GM21528 (cell line): ENCODE measurements around the gene LAMA2.
"Not testable (repeated sequence)": the region's sequence is repeated elsewhere in the genome, so short reads cannot be mapped to it uniquely, and the experiment has no call there.

Experiments
- ATAC-seq: cut with Tn5 transposase; IDR thresholded peaks from one replicate; pipeline ENCODE4 v1.9.1; 2021; ENCODE audit warnings: mild to moderate bottlenecking, moderate library complexity; ENCODE audit not compliant: unreplicated experiment, low FRiP score

LAMA2 gene

GRCh38 chr6:129112591-129112990 is 229.7 kb downstream of the LAMA2 start:
- no peak for ATAC-seq

DNA sequence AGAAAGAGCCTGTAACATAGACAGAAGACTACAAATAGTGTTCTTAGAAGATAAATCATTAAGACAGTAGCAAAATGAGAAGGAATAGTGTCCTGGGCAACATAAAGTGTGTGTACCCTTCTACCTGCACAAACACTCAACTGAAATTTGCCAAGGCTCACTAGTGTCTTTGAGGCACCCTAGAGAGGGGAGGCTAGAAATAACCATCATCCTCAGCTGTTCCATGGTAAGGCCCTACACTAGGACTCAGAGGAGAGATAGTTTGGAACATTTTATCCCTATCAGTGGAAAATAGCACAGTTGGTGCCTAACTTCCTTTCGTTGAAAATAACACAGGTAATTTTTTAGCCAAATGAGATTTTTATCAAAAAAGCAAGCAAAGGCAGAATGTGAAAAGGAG is 230.7 kb downstream of the LAMA2 start:
- no peak for ATAC-seq

GRCh38 chr6:129114636-129115391 is 231.9 kb downstream of the LAMA2 start:
- ATAC-seq = no peak

DNA sequence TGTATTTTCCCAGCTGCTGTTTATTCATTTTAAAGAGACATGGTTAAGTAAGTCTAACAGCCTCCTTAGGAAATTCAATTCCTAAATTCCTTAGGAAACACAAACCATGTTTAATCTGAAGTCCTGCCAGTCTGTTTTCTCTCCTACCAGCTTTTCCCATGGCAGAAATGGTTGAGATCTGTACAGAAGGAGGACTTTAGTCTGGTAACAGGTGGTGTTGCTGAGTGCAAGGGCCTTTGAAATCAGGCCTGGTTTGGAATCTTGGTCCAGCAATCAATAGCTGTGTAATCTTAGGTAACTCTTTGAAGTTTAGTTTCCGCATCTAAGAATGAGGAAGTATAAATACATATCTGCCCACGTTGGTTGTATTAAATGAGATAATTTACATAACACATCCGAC is 232.5 kb downstream of the LAMA2 start:
- no peak for ATAC-seq

DNA sequence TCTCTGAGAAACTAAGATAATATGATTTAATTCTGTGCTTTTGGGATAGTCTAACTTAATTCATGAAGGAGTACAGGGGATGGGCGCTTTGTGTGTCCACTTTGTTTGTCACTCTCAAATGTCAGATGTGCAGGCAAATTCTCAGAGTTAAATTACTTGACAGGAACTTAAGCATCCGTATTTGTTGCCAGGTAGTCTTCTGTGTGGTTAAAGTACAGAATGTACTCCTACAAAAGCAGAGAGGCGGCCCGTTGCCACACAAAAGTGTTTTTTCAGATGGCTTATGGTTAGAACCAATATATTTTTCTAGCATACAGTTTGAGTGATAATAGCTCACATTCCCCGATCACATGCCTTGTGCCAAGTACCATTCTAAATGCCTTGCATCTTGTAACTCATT is 234.4 kb downstream of the LAMA2 start:
- no peak for ATAC-seq

DNA sequence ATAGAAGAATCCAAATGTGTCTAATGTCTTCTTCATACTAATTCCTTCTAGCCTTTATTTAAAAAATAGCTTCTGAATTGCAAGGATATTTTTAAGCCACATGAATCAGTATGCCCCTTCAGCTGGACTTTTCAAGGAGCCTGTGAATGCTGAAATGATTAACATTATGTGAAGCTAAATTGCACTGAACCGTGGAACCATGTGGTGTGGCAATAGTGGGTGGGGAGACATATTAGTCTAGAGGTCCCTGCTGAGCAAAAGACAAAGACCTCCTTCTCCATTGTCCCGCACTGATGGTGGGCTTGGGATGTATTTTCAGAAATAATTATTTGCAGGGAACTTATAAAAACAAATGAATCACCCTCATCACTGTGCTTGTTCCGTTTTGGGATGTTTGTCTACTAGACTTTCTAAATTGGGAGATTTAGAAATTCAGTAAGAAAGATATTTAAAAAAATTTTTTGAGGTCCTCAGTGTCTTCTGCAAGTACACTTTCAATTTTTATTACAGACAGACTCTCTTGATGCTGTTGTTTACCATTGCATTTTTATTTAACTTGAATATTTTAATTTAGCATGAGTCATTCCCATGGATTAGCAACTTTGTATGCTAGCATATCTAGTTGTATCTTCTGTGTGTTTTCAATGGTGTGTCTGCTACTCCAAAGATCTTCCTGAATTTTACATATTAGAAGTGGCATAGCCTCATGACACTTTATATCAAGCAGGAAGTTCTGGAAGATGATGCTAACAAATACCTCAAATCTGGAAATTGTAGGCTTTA is 238.1 kb downstream of the LAMA2 start:
- no peak for ATAC-seq

- ATAC-seq = no peak
Observed at GRCh38 chr6:129124347-129124746, 241.4 kb downstream of the LAMA2 start.

DNA sequence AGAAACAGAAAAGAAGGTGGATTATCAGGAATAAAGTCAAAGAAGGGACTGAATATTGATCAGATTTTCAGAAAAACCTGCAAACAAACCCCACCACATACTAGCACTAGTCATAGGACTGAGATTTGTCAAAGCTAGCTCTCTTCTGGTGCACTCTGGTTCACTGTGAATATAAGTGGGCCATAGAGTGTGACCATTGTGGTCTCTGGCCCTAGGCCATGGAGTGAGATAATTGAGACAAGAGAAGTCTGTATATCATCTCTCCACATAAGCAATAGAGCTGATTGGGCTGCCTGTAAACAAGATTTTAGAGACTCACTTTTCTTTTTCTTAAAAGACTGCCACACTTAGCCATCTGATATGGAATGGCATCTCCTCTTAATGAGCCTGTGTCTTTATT is 247.2 kb downstream of the LAMA2 start:
- ATAC-seq = no peak

DNA sequence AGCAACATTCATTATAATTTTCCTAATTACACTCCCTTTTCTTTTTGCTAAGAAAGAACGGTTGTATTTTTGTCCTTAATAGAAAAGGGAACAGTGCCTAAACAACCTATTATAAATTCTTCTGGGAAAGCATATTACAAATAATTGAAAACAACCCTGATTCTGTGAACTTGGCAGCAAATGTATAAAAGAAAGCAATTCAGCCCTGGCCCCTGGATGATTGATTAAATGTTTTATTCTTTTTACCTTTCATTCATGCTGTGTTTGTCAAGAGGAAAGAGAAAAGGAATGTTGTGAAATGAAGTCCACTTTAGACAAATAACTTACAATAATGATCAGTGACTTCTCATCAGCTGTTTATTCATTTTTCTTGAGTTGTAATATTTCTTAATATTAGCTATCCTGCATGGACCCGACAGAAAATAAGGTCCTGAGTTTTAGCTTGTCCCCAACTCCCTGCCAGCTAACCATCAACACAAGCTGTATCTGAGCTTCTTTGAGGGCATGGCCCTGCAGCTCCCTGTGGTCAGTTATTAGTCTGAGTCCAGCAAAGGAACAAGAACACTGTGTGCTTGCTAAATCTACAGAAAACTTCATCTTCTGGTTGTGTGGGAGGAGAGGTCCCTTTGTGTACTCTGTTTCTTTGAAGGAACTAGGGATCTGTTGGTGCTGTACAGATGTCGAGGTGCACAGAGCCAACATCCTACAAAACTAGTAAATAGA is 248.2 kb downstream of the LAMA2 start:
- ATAC-seq = no peak

GRCh38 chr6:129133770-129134192 is 250.8 kb downstream of the LAMA2 start:
- no peak for ATAC-seq

GRCh38 chr6:129134535-129134934 is 251.6 kb downstream of the LAMA2 start:
- ATAC-seq = no peak

DNA sequence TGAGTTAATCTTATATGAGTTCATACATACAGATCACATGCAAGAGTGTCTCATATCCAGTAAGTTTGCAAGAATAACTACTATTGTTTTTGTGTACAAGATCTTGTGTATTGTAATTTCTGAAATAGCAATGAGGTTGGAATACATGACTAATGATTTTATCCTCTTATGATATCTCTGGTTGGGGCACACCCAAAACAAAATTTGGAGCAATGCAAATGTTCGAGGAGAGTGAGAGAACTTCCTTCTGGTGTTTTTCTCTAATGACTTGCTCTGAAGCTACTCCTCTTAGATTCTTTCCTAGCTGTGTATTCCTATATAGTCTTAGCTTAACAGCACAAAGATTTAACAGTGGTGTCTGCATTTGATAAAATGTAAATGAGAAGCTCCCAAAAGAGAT is 252.5 kb downstream of the LAMA2 start:
- no peak for ATAC-seq

- ATAC-seq = no peak
Observed at GRCh38 chr6:129136751-129137150, 253.8 kb downstream of the LAMA2 start.

DNA sequence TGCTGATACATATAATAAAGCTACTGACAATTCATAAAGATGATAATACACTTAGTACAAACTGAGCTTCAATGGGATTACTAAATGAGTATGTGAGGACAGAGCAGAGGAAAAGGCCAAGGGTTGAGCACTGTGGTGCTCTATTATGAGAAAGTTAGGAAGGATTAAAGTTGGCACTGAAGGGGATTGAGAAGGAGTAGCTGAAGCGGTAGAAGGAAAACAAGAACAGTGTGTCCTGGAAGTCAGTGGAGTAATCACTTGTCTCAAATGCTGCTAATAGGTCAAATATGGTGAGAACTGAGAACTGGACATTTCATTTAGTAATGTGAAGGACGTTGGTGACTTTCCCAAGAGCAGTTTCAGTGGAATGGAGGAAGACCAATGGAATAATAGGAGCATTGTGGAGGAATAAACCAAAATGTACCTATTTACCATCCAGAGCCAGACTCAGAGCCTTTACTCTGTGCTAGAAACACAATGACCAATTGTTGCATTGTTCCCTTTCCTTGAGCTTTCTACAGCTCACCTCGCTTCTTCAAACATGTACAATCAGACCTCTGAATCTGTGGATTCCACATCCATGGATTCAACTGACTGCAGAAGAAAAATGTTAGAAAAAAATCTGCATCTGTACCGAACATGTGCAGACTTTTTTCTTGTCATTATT is 255.9 kb downstream of the LAMA2 start:
- no peak for ATAC-seq

- no peak for ATAC-seq
Observed at GRCh38 chr6:129140526-129140925, 257.6 kb downstream of the LAMA2 start.

DNA sequence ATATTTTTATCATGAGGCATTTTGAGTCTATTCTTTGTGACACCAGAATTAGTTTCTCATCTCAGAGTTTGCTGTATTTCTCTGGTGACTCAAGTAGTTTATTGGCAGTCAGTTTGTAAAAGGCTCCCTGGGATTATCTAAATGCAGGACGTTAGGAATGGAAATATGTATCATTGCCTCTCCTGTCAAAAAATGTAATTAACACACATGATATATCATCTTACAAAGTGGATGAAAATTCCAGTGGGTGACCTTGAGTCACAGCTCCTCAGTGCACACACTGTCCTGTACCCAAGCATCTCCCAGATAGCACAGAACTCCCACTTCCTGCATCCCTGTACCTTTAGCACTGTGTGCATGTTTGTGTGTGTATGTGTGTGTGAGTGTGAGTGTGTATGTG is 258.6 kb downstream of the LAMA2 start:
- no peak for ATAC-seq

DNA sequence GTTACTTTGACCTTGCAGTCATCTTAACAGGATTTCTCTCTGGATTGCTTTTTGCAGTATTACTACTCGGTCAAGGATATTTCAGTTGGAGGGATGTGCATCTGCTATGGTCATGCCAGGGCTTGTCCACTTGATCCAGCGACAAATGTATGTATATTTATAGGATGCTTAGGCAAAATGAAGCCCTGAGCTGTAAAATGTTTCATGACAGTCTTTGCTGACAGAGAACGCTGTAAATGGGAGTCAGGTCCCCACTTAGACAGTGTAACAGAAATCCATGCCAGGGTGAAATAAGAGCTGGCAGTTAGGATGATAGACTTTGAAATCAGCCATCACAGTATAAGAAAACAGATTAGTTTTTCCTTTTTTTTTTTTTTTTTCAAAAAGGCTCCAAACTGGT is 264.0 kb downstream of the LAMA2 start:
- no peak for ATAC-seq

- ATAC-seq = no peak
Observed at GRCh38 chr6:129150507-129150906, 267.6 kb downstream of the LAMA2 start.

- no peak for ATAC-seq
Observed at GRCh38 chr6:129153257-129153656, 270.3 kb downstream of the LAMA2 start.

DNA sequence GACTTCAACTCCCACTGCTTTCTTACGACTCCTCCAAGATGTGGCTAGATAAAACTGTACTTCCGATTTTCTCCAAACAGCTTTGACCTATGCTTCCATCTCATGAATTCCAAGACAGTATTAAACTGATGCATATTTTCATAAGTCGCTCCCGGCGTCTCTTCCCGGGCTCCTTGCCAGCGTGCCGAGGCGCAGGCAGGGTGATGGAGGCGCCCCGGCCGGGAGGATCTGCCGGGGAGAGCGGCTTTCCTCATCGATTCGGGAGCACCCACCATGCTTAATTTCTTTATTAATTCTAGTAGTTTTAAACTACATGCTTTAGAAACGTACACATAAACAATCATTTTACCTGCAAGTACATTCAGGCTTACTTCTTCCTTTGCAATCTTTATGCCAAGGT is 276.3 kb downstream of the LAMA2 start:
- ATAC-seq = not testable (repeated sequence)

DNA sequence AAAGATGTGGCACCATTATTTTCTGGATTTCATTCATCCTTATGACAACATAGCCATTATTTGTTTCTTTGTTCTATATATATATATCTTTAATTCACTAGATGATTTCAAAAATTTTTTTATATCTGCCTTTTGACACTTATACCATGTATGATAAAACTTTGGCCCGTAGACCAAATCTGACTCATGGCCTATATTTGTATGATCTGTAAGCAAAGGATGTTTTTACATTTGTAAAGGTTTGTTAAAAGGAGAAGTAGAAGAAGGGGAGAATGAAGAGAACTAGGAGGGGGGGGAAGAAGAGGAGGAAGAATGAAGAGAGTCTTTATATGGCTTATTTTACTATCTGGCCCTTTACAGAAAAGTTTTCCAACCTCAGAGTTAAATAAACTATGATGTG is 279.7 kb downstream of the LAMA2 start:
- no peak for ATAC-seq
